OCI-LY3 (cell line): Measurements from ENCODE around the gene ABCB9.

Experiments used
- H2AFZ ChIP-seq: fragments of 200-600, 300-600 bp; shearing (Covaris generic); 2 replicates; pipeline ENCODE4 v1.6.0; 2014; ENCODE audit warnings: antibody characterized with exemption, low read depth, low read length
- H3K27ac ChIP-seq: fragments of 200-600, 300-600 bp; sonication (generic); 2 replicates; pipeline ENCODE4 v1.5.1; 2014; ENCODE audit warnings: mild to moderate bottlenecking, low read length, moderate library complexity, mixed read lengths
- H3K27me3 ChIP-seq: fragments of 200-600, 300-600 bp; sonication (generic); 2 replicates; pipeline ENCODE4 v1.6.1; 2014; ENCODE audit warnings: low read depth, low read length, mixed read lengths
- H3K36me3 ChIP-seq: fragments of 200-600, 300-600 bp; sonication (generic); replicated peaks from 2 replicates; pipeline ENCODE3; 2014; ENCODE audit warnings: low read depth, low read length, mixed read lengths
- H3K4me1 ChIP-seq: fragments of 300-600, 200-600 bp; sonication (generic); 2 replicates; pipeline ENCODE4 v1.6.1; 2014; ENCODE audit warnings: low read length, mixed read lengths
- H3K4me2 ChIP-seq: fragments of 200-600, 300-600 bp; sonication (generic); 2 replicates; pipeline ENCODE4 v1.6.1; 2014; ENCODE audit warnings: low read length, mixed read lengths
- H3K4me3 ChIP-seq: fragments of 300-600, 200-600 bp; sonication (generic); 2 replicates; pipeline ENCODE4 v1.5.1; 2014; ENCODE audit warnings: antibody characterized with exemption, mild to moderate bottlenecking, low read length, moderate library complexity
- H3K79me2 ChIP-seq: fragments of 300-600, 200-600 bp; shearing (Covaris generic); 2 replicates; pipeline ENCODE4 v1.6.1; 2014; ENCODE audit warnings: mild to moderate bottlenecking, low read length, mixed read lengths
- H3K9ac ChIP-seq: fragments of 300-600, 200-600 bp; shearing (Covaris generic); 2 replicates; pipeline ENCODE4 v1.6.0; 2014; ENCODE audit warnings: mild to moderate bottlenecking, low read length, moderate library complexity
- H3K9me3 ChIP-seq: fragments of 200-600, 300-600 bp; shearing (Covaris generic); 2 replicates; pipeline ENCODE4 v1.6.1; 2014; ENCODE audit warnings: low read length, mixed read lengths; ENCODE audit not compliant: insufficient read depth
- H4K20me1 ChIP-seq: fragments of 200-600, 300-600 bp; sonication (generic); 2 replicates; pipeline ENCODE4 v1.6.1; 2016; ENCODE audit warnings: low read length, mixed read lengths; ENCODE audit not compliant: insufficient read depth
- EZH2phosphoT487 ChIP-seq: fragments of 200-600 bp; shearing (Covaris generic); IDR thresholded peaks from 2 replicates; pipeline ENCODE4 v1.6.1; 2018; ENCODE audit warnings: antibody characterized with exemption, mixed run types, low read depth
- TF ChIP-seq, protein P1 (sequence below): fragments of 200-600, 300-600 bp; sonication (generic); IDR thresholded peaks from 2 replicates; pipeline ENCODE4 v1.5.1; 2014; ENCODE audit warnings: antibody characterized with exemption, low read length, low read depth

Gene ABCB9

DNA sequence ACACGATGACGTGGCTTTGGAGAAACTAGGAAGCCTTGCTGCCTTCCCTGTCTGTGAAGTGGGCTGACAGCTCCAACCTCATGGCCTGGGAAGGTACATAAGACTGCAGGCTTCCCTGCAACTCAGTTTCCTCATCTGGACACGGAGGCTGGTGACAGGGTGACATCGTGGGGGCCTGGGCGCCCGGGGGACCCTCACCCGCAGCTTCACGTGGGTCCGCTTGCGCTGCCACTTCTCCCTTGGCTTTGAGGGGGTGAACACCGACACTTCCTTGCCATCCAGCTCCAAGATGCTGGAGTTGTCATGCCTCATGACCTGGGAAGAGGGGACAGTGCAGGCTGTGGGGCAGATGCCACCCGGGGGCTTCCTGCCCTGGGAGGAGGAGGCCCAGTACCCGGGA is 21.8 kb upstream of the ABCB9 start:
- H3K27ac ChIP-seq: no peak overlapping the region
- 0 out of 2 replicates have a peak, but pooled peaks cover 5% of the 10 kb centered on the region for H4K20me1 ChIP-seq
- no peaks in the 10 kb centered on the region for H3K79me2 ChIP-seq
- no peaks in the 10 kb centered on the region for H3K27me3 ChIP-seq
- H2AFZ ChIP-seq: no peak overlapping the region
- peaks cover 7% of the 10 kb centered on the region for H3K4me1 ChIP-seq
- no peak overlapping the region for H3K9ac ChIP-seq
- no peak overlapping the region for H3K4me2 ChIP-seq
- TF ChIP-seq EZH2phosphoT487: no peak
- TF ChIP-seq, protein P1, sequence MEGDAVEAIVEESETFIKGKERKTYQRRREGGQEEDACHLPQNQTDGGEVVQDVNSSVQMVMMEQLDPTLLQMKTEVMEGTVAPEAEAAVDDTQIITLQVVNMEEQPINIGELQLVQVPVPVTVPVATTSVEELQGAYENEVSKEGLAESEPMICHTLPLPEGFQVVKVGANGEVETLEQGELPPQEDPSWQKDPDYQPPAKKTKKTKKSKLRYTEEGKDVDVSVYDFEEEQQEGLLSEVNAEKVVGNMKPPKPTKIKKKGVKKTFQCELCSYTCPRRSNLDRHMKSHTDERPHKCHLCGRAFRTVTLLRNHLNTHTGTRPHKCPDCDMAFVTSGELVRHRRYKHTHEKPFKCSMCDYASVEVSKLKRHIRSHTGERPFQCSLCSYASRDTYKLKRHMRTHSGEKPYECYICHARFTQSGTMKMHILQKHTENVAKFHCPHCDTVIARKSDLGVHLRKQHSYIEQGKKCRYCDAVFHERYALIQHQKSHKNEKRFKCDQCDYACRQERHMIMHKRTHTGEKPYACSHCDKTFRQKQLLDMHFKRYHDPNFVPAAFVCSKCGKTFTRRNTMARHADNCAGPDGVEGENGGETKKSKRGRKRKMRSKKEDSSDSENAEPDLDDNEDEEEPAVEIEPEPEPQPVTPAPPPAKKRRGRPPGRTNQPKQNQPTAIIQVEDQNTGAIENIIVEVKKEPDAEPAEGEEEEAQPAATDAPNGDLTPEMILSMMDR: no peak
- no peak overlapping the region for H3K4me3 ChIP-seq
- H3K36me3 ChIP-seq: peaks cover 4% of the 10 kb centered on the region
- no peaks in the 10 kb centered on the region for H3K9me3 ChIP-seq

DNA sequence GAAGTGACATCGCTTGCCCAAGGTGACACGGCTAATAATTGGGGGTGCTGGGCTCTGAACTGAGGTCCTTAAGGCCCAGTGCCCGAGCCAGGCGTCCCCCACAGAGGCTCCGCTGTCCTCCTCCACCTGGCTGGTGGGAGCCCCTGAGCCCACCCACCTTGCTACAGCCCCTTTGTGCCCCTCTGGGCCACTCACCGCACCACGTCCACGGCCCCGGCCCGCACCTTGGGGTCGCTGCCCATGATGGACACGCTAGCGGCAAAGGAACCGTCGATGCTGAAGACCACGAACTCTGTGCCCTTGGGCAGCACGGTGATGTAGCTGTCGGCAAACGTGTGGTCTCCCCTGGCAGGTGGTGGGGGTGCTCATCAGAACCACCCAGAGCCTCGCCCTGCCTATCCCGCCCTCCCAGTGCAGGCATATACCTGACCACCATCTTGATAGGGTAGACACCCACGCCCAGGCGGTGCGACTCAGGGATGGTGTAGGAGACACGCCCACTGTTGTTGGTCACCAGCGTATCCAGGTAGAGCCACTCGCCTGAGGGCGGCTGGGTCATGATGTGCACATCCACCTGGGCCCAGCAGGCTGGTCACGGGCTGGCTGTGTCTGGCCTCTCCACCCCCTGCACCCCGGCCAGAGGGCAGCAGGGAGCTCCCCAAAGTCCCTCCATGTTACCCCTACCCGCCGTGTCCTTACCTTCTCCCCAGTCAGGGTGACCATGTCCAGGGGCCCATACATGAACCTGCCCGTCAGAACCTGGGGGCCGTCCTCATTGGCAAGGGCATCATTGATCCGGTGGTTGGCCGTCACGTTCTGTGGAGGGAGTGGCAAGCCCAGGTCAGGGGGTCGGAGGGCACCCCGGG is 21.1 kb upstream of the ABCB9 start:
- Histone ChIP-seq H3K4me2 (no peak overlapping the region), H2AFZ (no peak overlapping the region), H3K27me3 (no peaks in the 10 kb centered on the region), H3K4me3 (no peak overlapping the region), H3K9me3 (no peaks in the 10 kb centered on the region), H3K79me2 (peaks cover 3% of the 10 kb centered on the region), H3K27ac (no peak overlapping the region), H3K9ac (no peak overlapping the region), H3K4me1 (peaks cover under 1% of the 10 kb centered on the region; the same call in 1 of the 2 replicates), H4K20me1 (peaks cover 11% of the 10 kb centered on the region), H3K36me3 (peaks cover 9% of the 10 kb centered on the region)
- TF ChIP-seq, protein P1: no peak

DNA sequence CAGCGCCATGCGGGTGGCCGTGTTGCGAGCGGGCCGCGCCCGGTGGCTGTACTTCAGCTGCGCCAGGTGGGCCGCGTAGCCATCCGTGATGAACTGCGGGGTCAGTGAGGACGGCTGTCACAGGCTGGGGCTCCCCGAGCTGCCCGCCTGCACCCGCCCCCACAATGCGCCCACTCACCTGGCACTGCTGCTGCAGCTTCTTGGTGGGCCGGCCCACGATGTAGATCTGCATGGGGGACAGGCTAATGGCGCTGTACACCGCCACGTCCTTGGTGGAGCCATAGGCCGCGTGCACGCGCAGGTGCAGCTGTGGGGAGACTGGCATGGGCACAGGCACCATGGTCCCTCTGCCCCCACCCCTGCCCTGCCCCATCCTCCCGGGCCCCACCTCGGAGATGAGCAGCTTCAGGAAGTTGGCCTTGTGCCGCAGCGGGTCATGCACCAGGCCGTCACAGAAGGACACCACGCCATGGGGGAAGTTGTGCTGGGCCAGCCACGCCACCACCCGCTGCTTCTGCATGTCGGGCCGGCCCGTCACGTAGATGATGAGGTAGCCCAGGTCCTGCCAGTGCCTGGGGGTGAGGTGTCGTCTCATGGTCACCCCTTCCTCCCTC is 20.1 kb upstream of the ABCB9 start:
- Histone ChIP-seq H3K27me3 (no peaks in the 10 kb centered on the region), H3K79me2 (peaks cover 13% of the 10 kb centered on the region), H3K36me3 (peaks cover 15% of the 10 kb centered on the region), H3K9ac (no peak overlapping the region), H3K27ac (no peak overlapping the region), H3K4me1 (peaks cover 9% of the 10 kb centered on the region), H2AFZ (no peak overlapping the region), H3K4me2 (no peak overlapping the region), H4K20me1 (peaks cover 20% of the 10 kb centered on the region), H3K4me3 (no peak overlapping the region), H3K9me3 (no peaks in the 10 kb centered on the region)
- TF ChIP-seq, protein P1: no peak
- no peak for TF ChIP-seq EZH2phosphoT487
